ENCODE data around the gene KRTAP10-8. TPM values are rescaled to one million over a fixed set of nuclear protein-coding genes. Genes with fewer than 3 reads are reported as not detected.

The KRTAP10-8 gene
- total RNA-seq, 1 experiment from 2014 or later = not detected

GRCh38 chr21:44594406-44594916 is 17.4 kb upstream of the KRTAP10-8 start:
- Histone ChIP-seq H3K4me2 (ENCODE audit: low read length) (no peak overlapping the region), H3K9me3 (ENCODE audit: low read length) (no peaks in the 10 kb centered on the region), H2AFZ (ENCODE audit: low read length) (no peak overlapping the region), H3K27me3 (ENCODE audit: low read length) (no peaks in the 10 kb centered on the region), H3K9me2 (replicated peaks; ENCODE audit: low read length) (no peaks in the 10 kb centered on the region), H3K4me3 (ENCODE audit: low read length) (no peak overlapping the region), H3K36me3 (ENCODE audit: low read depth, low read length) (no peaks in the 10 kb centered on the region), H4K20me1 (ENCODE audit: low read length) (no peaks in the 10 kb centered on the region), H3K9ac (ENCODE audit: low read length) (no peak overlapping the region), H3F3A (ENCODE audit: low read length, unreplicated experiment) (no peaks in the 10 kb centered on the region), H3K27ac (ENCODE audit: low read length) (no peak overlapping the region), H3K4me1 (ENCODE audit: insufficient read depth, low read length) (peaks cover 12% of the 10 kb centered on the region), H3K79me2 (ENCODE audit: low read length) (no peaks in the 10 kb centered on the region)
- POLR2A ChIA-PET (ENCODE audit: unreplicated experiment) = no interaction called here
- intact Hi-C loops (cut with micrococcal nuclease) = no loop called here
- ATAC-seq (no peak), DNase-seq (no peak)
- BruUV-seq (replicated peaks) = no TSS peak
- CTCF ChIA-PET = no interaction called here
- TF ChIP-seq CTCF (conservative IDR thresholded peaks at IDR 0.05; ENCODE audit: low read depth, low read length) (no peak), EZH2phosphoT487 (IDR thresholded peaks at IDR 0.05; ENCODE audit: borderline replicate concordance, low read length) (no peak), EZH2 (IDR thresholded peaks at IDR 0.05; ENCODE audit: low read length, unreplicated experiment) (no peak)

- TF ChIP-seq EZH2phosphoT487 (IDR thresholded peaks at IDR 0.05; ENCODE audit: borderline replicate concordance, low read length) (no peak), EZH2 (IDR thresholded peaks at IDR 0.05; ENCODE audit: low read length, unreplicated experiment) (no peak), CTCF (conservative IDR thresholded peaks at IDR 0.05; ENCODE audit: low read depth, low read length) (no peak)
- Histone ChIP-seq H3K9ac (ENCODE audit: low read length) (no peak overlapping the region), H3K4me3 (ENCODE audit: low read length) (no peak overlapping the region), H4K20me1 (ENCODE audit: low read length) (no peaks in the 10 kb centered on the region), H3K4me1 (ENCODE audit: insufficient read depth, low read length) (peaks cover 12% of the 10 kb centered on the region), H3K27me3 (ENCODE audit: low read length) (no peaks in the 10 kb centered on the region), H3K9me2 (replicated peaks; ENCODE audit: low read length) (no peaks in the 10 kb centered on the region), H3K79me2 (ENCODE audit: low read length) (no peaks in the 10 kb centered on the region), H2AFZ (ENCODE audit: low read length) (no peak overlapping the region), H3K27ac (ENCODE audit: low read length) (no peak overlapping the region), H3K36me3 (ENCODE audit: low read depth, low read length) (no peaks in the 10 kb centered on the region), H3F3A (ENCODE audit: low read length, unreplicated experiment) (no peaks in the 10 kb centered on the region), H3K4me2 (ENCODE audit: low read length) (no peak overlapping the region), H3K9me3 (ENCODE audit: low read length) (no peaks in the 10 kb centered on the region)
- no peak for DNase-seq
- ChIA-PET CTCF (no interaction called here), POLR2A (ENCODE audit: unreplicated experiment) (no interaction called here)
- intact Hi-C loops (cut with micrococcal nuclease) = no loop called here
- ATAC-seq = no peak
- BruUV-seq (replicated peaks) = no TSS peak
Observed at GRCh38 chr21:44595524-44595923, 16.4 kb upstream of the KRTAP10-8 start.

GRCh38 chr21:44596068-44596725 is 15.7 kb upstream of the KRTAP10-8 start:
- H3K4me2 ChIP-seq (ENCODE audit: low read length) = peak overlapping the region; percentile 41
- H3K9me2 ChIP-seq (replicated peaks; ENCODE audit: low read length) = no peaks in the 10 kb centered on the region
- intact Hi-C loops (cut with micrococcal nuclease) = loop anchor here (1.0 kb wide), 1 partner anchor 97 kb away; no protein-coding TSS in a partner anchor
- H3K9ac ChIP-seq (ENCODE audit: low read length) = no peak overlapping the region
- H2AFZ ChIP-seq (ENCODE audit: low read length) = no peak overlapping the region
- CTCF ChIA-PET = no interaction called here
- H3F3A ChIP-seq (ENCODE audit: low read length, unreplicated experiment) = no peaks in the 10 kb centered on the region
- POLR2A ChIA-PET (ENCODE audit: unreplicated experiment) = no interaction called here
- no peaks in the 10 kb centered on the region for H3K36me3 ChIP-seq (ENCODE audit: low read depth, low read length)
- no peaks in the 10 kb centered on the region for H3K27me3 ChIP-seq (ENCODE audit: low read length)
- peak; percentile 88 for DNase-seq
- 0 out of 2 replicates have a peak overlapping the region, but pooled peaks have one; percentile 16 for H3K4me3 ChIP-seq (ENCODE audit: low read length)
- no peaks in the 10 kb centered on the region for H4K20me1 ChIP-seq (ENCODE audit: low read length)
- no TSS peak for BruUV-seq (replicated peaks)
- H3K79me2 ChIP-seq (ENCODE audit: low read length) = no peaks in the 10 kb centered on the region
- peaks cover 12% of the 10 kb centered on the region for H3K4me1 ChIP-seq (ENCODE audit: insufficient read depth, low read length)
- no peak overlapping the region for H3K27ac ChIP-seq (ENCODE audit: low read length)
- no peak for TF ChIP-seq EZH2phosphoT487 (IDR thresholded peaks at IDR 0.05; ENCODE audit: borderline replicate concordance, low read length)
- no peak for TF ChIP-seq EZH2 (IDR thresholded peaks at IDR 0.05; ENCODE audit: low read length, unreplicated experiment)
- TF ChIP-seq CTCF (conservative IDR thresholded peaks at IDR 0.05; ENCODE audit: low read depth, low read length) = no peak
- H3K9me3 ChIP-seq (ENCODE audit: low read length) = no peaks in the 10 kb centered on the region
- ATAC-seq = peak; percentile 99
